WTC11 (cell line): Measurements from ENCODE around the gene ATP1B3.

Experiments used
- ATF3 ChIP-seq: sonication (generic); formaldehyde crosslinking; conservative IDR thresholded peaks from 2 replicates; pipeline ENCODE4 v1.8.1; 2022; ENCODE audit warnings: mild to moderate bottlenecking, missing genetic modification reagents
- ATF6 ChIP-seq: sonication (generic); formaldehyde crosslinking; IDR thresholded peaks from 2 replicates; pipeline ENCODE4 v1.8.1; 2023; ENCODE audit warnings: mild to moderate bottlenecking, missing genetic modification reagents
- CBFB ChIP-seq: sonication (generic); formaldehyde crosslinking; IDR thresholded peaks from 2 replicates; pipeline ENCODE4 v1.8.1; 2022; ENCODE audit warnings: mild to moderate bottlenecking, low read depth, missing genetic modification reagents
- CREB1 ChIP-seq: sonication (generic); formaldehyde crosslinking; IDR thresholded peaks from 2 replicates; pipeline ENCODE4 v1.8.0; 2023; ENCODE audit warnings: mild to moderate bottlenecking, missing genetic modification reagents
- CTCF ChIP-seq: fragments of 200-600 bp; IDR thresholded peaks from 2 replicates; pipeline ENCODE4 v1.8.0; 2022; ENCODE audit warnings: antibody characterized with exemption
- ETV6 ChIP-seq: sonication (generic); formaldehyde crosslinking; IDR thresholded peaks from 2 replicates; pipeline ENCODE4 v1.8.1; 2022; ENCODE audit warnings: mild to moderate bottlenecking, missing genetic modification reagents
- MAX ChIP-seq: sonication (generic); formaldehyde crosslinking; IDR thresholded peaks from 2 replicates; pipeline ENCODE4 v1.8.0; 2022; ENCODE audit warnings: mild to moderate bottlenecking, missing genetic modification reagents
- USF1 ChIP-seq: sonication (generic); formaldehyde crosslinking; IDR thresholded peaks from 2 replicates; pipeline ENCODE4 v1.8.0; 2022; ENCODE audit warnings: mild to moderate bottlenecking, missing genetic modification reagents
- USF2 ChIP-seq: sonication (generic); formaldehyde crosslinking; IDR thresholded peaks from 2 replicates; pipeline ENCODE4 v1.8.1; 2023; ENCODE audit warnings: mild to moderate bottlenecking, missing genetic modification reagents, moderate library complexity
- ZBTB21 ChIP-seq: sonication (generic); formaldehyde crosslinking; IDR thresholded peaks from 2 replicates; pipeline ENCODE4 v1.8.1; 2023; ENCODE audit warnings: mild to moderate bottlenecking, missing genetic modification reagents, borderline replicate concordance
- ZBTB43 ChIP-seq: sonication (generic); formaldehyde crosslinking; IDR thresholded peaks from 2 replicates; pipeline ENCODE4 v1.8.1; 2023; ENCODE audit warnings: mild to moderate bottlenecking, missing genetic modification reagents
- ZNF317 ChIP-seq: sonication (generic); formaldehyde crosslinking; IDR thresholded peaks from 2 replicates; pipeline ENCODE4 v1.8.1; 2023; ENCODE audit warnings: low read depth, mild to moderate bottlenecking, moderate library complexity, missing genetic modification reagents, borderline replicate concordance
- ZSCAN18 ChIP-seq: fragments of 250-450 bp; sonication (Bioruptor Pico); IDR thresholded peaks from 2 replicates; pipeline ENCODE4 v2.1.2; 2022; ENCODE audit warnings: mild to moderate bottlenecking, moderate library complexity

GRCh38 chr3:141887051-141887450 lies 10.6 kb downstream of the ATP1B3 start:
- TF ChIP-seq MAX (CRISPR knock-in tag) (no peak), ZSCAN18 (CRISPR knock-in tag) (no peak), ATF3 (no peak), CTCF (no peak), USF2 (CRISPR knock-in tag) (no peak), ZNF317 (no peak), CBFB (CRISPR knock-in tag) (no peak), ATF6 (no peak), CREB1 (no peak), ZBTB21 (no peak), ZBTB43 (no peak), USF1 (CRISPR knock-in tag) (no peak), ETV6 (CRISPR knock-in tag) (no peak)
